Ishikawa (cell line): Measurements from ENCODE around the gene ARHGEF11.

Source experiments
- CEBPB ChIP-seq: IDR thresholded peaks from 2 replicates; pipeline ENCODE4 v1.6.1; 2012
- CREB1 ChIP-seq: IDR thresholded peaks from 2 replicates; pipeline ENCODE4 v1.6.1; 2012; ENCODE audit warnings: low read depth
- EGR1 ChIP-seq: IDR thresholded peaks from 2 replicates; pipeline ENCODE4 v1.6.1; 2012
- EP300 ChIP-seq: IDR thresholded peaks from 2 replicates; pipeline ENCODE4 v1.6.1; 2012; ENCODE audit warnings: borderline replicate concordance
- FOXM1 ChIP-seq: IDR thresholded peaks from 2 replicates; pipeline ENCODE4 v1.6.1; 2012; ENCODE audit warnings: low read depth, borderline replicate concordance
- NFIC ChIP-seq: IDR thresholded peaks from 2 replicates; pipeline ENCODE4 v1.6.1; 2012
- RAD21 ChIP-seq: IDR thresholded peaks from 2 replicates; pipeline ENCODE4 v1.6.1; 2012; ENCODE audit warnings: low read depth
- TAF1 ChIP-seq: IDR thresholded peaks from 2 replicates; pipeline ENCODE4 v1.6.1; 2012; ENCODE audit warnings: low read depth, mild to moderate bottlenecking
- TCF12 ChIP-seq: IDR thresholded peaks from 2 replicates; pipeline ENCODE4 v1.6.1; 2012; ENCODE audit warnings: low read depth
- TEAD4 ChIP-seq: IDR thresholded peaks from 2 replicates; pipeline ENCODE4 v1.6.1; 2012
- YY1 ChIP-seq: IDR thresholded peaks from 2 replicates; pipeline ENCODE4 v1.6.1; 2012; ENCODE audit warnings: low read depth
- ZBTB7A ChIP-seq: IDR thresholded peaks from 2 replicates; pipeline ENCODE4 v1.6.1; 2012; ENCODE audit warnings: low read depth
- TF ChIP-seq, protein P1 (sequence below): IDR thresholded peaks from 2 replicates; pipeline ENCODE4 v1.6.1; 2012
- TF ChIP-seq, protein P2 (sequence below): IDR thresholded peaks from 2 replicates; pipeline ENCODE4 v1.6.1; 2012
- TF ChIP-seq, protein P3 (sequence below): IDR thresholded peaks from 2 replicates; pipeline ENCODE4 v1.6.1; 2012; ENCODE audit warnings: low read depth, mild to moderate bottlenecking

ARHGEF11 gene

DNA sequence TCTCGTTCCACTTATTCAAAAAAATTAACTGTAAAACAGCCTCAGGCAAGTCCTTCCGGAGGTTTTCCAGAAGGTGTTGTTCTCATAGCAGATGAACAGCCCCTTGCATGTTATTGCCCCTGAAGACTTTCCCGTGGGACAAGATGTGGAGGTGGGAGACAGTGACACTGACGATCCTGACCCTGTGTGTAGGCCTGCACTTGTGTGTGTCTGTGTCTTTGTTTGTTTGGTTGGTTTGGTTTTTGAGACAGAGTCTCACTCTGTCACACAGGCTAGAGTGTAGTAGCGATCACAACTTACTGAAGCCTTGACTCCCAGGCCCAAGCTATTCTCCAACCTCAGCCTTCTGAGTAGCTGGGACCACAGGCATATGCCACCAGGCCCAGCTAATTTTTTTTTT lies 41.5 kb upstream of the ARHGEF11 start:
- TF ChIP-seq RAD21 (no peak), EGR1 (no peak), TEAD4 (no peak), CREB1 (no peak), TAF1 (no peak), CEBPB (no peak), FOXM1 (no peak), YY1 (no peak), ZBTB7A (no peak), TCF12 (no peak), NFIC (no peak), EP300 (no peak)
- TF ChIP-seq, protein P1, sequence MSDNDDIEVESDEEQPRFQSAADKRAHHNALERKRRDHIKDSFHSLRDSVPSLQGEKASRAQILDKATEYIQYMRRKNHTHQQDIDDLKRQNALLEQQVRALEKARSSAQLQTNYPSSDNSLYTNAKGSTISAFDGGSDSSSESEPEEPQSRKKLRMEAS, result no peak
- TF ChIP-seq, protein P2, sequence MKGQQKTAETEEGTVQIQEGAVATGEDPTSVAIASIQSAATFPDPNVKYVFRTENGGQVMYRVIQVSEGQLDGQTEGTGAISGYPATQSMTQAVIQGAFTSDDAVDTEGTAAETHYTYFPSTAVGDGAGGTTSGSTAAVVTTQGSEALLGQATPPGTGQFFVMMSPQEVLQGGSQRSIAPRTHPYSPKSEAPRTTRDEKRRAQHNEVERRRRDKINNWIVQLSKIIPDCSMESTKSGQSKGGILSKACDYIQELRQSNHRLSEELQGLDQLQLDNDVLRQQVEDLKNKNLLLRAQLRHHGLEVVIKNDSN, result no peak
- TF ChIP-seq, protein P3, sequence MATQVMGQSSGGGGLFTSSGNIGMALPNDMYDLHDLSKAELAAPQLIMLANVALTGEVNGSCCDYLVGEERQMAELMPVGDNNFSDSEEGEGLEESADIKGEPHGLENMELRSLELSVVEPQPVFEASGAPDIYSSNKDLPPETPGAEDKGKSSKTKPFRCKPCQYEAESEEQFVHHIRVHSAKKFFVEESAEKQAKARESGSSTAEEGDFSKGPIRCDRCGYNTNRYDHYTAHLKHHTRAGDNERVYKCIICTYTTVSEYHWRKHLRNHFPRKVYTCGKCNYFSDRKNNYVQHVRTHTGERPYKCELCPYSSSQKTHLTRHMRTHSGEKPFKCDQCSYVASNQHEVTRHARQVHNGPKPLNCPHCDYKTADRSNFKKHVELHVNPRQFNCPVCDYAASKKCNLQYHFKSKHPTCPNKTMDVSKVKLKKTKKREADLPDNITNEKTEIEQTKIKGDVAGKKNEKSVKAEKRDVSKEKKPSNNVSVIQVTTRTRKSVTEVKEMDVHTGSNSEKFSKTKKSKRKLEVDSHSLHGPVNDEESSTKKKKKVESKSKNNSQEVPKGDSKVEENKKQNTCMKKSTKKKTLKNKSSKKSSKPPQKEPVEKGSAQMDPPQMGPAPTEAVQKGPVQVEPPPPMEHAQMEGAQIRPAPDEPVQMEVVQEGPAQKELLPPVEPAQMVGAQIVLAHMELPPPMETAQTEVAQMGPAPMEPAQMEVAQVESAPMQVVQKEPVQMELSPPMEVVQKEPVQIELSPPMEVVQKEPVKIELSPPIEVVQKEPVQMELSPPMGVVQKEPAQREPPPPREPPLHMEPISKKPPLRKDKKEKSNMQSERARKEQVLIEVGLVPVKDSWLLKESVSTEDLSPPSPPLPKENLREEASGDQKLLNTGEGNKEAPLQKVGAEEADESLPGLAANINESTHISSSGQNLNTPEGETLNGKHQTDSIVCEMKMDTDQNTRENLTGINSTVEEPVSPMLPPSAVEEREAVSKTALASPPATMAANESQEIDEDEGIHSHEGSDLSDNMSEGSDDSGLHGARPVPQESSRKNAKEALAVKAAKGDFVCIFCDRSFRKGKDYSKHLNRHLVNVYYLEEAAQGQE, result no peak

DNA sequence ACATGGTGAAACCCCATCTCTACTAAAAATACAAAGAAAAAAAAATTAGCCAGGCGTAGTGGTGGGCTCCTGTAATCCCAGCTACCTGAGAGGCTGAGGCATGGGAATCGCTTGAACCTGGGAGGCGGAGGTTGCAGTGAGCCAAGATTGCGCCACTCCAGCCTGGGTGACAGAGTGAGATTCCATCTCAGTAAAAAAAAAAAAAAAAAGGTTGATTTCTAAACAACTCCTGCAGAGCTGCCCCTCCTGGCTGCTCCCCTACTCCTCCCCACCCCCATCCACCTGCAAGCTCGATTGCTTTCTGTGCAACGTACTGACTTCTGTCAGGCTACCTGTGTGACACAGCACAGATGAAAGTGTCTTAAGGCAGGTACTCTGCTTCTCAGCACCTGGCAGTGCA lies 40.8 kb upstream of the ARHGEF11 start:
- TF ChIP-seq, protein P2, result no peak
- TF ChIP-seq CREB1 (no peak), TAF1 (no peak), RAD21 (no peak), YY1 (no peak), TEAD4 (no peak), TCF12 (no peak), EP300 (no peak), FOXM1 (no peak), NFIC (no peak), EGR1 (no peak), CEBPB (no peak), ZBTB7A (no peak)
- TF ChIP-seq, protein P1, result no peak
- TF ChIP-seq, protein P3, result no peak

DNA sequence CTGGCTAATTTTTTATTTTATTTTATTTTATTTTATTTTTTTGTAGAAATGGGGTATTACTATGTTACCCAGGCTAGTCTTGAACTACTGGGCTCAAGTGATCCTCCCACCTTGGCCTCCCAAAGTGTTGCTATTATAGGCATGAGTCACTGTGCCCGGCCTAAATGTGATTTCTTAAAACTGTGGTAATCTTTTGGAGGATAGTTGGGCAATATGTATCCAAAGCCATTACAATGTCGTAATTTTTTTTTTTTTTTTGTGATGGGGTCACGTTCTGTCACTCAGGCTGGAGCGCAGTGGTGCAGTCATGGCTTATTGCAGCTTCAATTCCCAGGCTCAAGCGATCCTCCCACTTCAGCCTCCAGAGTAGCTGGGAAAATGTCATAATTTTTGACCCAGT lies 39.9 kb upstream of the ARHGEF11 start:
- TF ChIP-seq, protein P2, result no peak
- TF ChIP-seq, protein P1, result no peak
- no peak for TF ChIP-seq ZBTB7A
- TF ChIP-seq FOXM1, result no peak
- no peak for TF ChIP-seq YY1
- no peak for TF ChIP-seq CEBPB
- TF ChIP-seq, protein P3, result no peak
- no peak for TF ChIP-seq RAD21
- no peak for TF ChIP-seq EP300
- no peak for TF ChIP-seq TCF12
- TF ChIP-seq TAF1, result no peak
- TF ChIP-seq EGR1, result no peak
- TF ChIP-seq CREB1, result no peak

DNA sequence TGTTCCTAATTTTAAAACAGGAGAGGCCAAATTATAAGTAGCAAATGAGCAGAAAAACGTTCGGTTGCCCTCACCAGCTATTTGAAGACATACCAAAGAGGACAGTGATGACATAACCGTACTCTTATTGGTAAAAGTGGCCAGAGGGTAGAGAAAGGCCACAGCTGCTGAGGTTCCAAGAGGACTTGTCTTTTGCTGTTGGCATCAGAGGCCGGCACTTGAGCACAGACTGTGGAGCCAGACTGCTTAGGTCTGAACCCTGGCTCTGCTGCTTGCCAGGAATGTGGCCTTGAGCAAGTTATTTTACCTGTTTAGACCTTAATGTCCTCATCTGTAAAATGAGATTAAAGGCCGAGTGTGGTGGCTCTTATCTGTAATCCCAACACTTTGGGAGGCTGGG lies 39.2 kb upstream of the ARHGEF11 start:
- TF ChIP-seq, protein P2, result no peak
- TF ChIP-seq FOXM1, result no peak
- TF ChIP-seq, protein P3, result no peak
- TF ChIP-seq TEAD4, result no peak
